GM20431 (cell line): Measurements from ENCODE around the gene SSR1.
"Not testable (repeated sequence)": the region's sequence is repeated elsewhere in the genome, so short reads cannot be mapped to it uniquely, and the experiment has no call there.

Experiments used
- in situ Hi-C: fragments of 300-500 bp; cut with MseI, MboI; formaldehyde crosslinking; loops from one replicate; pipeline ENCODE4 v1.15.0; 2020; ENCODE audit warnings: low sequenced_read_pairs; ENCODE audit not compliant: unreplicated experiment

Gene SSR1

DNA sequence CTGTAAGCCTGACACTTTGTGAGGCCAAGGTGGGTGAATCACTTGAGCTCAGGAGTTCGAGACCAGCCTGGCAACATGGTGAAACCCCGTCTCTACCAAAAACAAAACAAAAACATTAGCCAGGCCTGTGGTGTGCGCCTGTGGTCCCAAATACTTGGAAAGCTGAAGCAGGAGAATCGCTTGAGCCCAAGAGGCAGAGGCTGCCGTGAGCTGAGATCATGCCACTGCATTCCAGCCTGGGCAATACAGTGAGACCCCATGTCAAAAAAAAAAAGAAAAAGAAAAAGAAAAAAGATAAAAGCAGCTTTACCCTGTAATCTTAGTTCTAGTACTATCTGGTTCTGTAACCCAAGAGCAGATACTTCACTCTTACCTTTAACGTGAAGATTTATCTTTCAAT lies 27.6 kb downstream of the SSR1 start:
- in situ Hi-C loops, result no loop called here

- in situ Hi-C loops, result no loop called here
Observed at GRCh38 chr6:7283676-7284075, 29.3 kb downstream of the SSR1 start.

DNA sequence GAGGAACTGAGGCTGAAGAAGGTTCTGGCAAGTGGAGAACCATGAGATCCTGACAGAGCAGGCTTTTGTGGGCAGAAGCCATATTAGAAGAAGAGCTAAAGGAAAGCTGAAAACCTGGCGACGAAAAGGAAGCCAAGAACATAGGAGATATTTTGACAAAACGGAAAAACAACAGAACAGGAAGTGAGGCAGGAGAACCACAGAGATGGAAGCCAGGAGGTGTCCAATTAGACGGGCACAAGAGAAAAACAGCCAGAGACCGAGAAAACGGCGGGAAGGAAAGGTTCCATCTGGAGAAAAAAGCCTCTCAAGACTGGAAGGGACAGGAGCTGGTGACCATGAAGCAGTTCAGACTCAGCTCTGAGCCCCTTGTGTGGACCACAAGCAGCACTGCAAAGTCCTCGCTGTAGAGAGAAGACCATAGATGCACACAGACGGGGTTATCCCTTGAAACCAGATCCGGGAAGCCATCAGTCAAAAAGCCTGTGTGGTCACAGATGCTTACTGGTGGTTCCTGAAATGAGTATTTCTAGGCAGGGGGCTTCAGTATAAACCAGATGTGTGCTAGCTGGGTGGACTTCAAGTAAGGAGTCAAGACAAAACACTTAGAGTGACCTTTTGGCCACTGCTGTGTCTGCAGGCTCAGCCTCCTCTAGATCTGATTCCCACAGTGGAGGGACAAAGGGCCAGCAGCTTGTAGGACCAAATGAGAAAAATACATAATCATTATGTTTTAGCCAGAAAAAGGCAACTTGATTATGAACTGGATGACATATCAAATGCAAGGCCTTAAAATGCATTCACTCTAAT lies 30.7 kb downstream of the SSR1 start:
- in situ Hi-C loops, result no loop called here

- in situ Hi-C loops, result no loop called here
Observed at GRCh38 chr6:7276199-7276524, 36.8 kb downstream of the SSR1 start.

DNA sequence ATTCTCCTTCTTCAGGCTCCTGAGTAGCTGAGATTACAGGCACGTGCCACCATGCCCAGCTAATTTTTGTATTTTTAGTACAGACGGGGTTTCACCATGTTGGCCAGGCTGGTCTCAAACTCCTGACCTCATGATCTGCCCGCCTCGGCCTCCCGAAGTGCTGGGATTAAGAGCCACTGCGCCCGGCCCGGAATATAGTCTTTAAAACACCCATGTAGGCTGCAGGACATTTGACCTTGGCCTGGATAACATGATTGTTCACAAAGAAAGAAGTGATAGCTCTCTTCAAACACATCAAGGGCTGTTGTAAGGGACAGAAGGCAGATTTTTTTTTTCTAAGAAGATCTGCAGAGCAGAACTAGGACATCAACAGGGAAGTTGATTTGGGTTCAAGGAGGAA lies 38.5 kb downstream of the SSR1 start:
- in situ Hi-C loops, result not testable (repeated sequence)

GRCh38 chr6:7273709-7274108 lies 39.3 kb downstream of the SSR1 start:
- in situ Hi-C loops, result no loop called here

- in situ Hi-C loops, result no loop called here
Observed at GRCh38 chr6:7271205-7271534, 41.8 kb downstream of the SSR1 start.

DNA sequence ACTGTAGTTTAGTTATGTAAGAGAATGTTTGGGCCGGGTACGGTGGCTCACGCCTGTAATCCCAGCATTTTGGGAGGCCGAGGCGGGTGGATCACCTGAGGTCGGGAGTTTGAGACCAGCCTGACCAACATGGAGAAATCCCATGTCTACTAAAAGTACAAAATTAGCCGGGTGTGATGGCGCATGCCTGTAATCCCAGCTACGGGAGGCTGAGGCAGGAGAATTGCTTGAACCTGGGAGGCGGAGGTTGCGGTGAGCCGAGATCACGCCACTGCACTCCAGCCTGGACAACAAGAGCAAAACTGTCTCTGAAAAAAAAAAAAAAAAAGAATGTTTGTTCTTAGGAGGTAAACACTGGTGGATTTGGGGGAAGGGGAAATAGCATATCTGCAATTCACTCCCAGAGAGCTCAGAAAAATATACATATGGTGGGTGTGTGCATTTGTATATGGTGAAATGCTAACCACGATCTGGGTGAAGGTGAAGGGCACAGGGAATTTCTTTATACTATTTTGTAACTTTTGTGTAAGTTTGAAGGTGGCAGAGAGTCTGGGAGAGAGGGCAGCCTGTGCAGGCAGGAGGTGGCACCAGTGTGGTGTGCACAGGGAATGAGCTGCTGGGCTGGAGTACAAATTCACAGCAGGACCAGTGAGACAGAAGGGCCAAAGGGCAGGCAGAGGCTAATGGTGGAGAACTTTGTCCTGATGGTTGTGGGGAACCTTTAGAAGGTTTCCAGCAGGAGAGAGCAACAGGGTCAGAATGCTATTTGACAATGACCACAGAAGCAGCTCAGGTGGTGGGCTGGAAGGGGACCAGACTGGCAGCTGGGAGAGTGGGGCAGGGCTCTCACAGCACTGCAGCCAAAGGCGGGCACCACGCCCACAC lies 42.4 kb downstream of the SSR1 start:
- in situ Hi-C loops, result no loop called here

GRCh38 chr6:7269816-7270215 lies 43.2 kb downstream of the SSR1 start:
- in situ Hi-C loops, result loop anchor here (10.0 kb wide), 1 partner anchor 345 kb away; no protein-coding TSS in a partner anchor

DNA sequence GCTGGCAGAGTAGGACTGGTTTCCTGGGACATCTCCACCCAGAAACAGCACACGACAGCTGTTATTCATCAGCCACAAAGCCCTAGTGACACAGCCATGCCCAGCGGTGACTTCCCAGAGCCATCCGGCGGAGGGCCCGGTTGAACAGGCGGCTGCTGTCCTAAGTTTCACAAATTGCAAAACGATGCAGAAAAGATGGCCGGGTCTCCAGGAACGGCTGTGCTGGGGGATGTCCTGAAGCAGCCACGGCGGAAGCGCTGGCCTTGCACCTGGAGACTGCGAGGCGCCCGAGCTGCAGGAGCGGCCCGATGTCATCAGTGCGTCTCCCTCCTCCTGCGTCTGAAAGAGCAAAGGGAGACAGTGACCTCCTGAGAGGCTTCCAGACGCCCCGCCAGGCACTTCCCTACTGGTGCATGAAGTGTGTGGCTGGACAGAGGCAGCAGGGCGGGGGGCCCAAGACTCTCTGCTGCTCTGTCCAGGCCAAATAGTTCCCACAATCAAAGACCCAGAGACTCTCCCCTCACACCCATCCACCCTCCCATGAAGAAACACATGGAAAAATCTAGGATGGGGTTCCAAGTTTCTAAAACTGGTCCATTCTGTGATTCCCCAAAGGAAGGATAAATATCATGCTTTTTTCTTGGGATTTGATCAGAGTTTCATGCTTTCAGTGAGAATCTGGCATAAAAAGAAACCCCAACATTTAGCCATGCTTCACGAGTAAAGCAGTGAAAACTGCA lies 44.0 kb downstream of the SSR1 start:
- in situ Hi-C loops, result loop anchor here (10.0 kb wide), 1 partner anchor 346 kb away; no protein-coding TSS in a partner anchor

- in situ Hi-C loops, result loop anchor here (10.0 kb wide), 1 partner anchor 346 kb away; no protein-coding TSS in a partner anchor
Observed at GRCh38 chr6:7268362-7268761, 44.6 kb downstream of the SSR1 start.

DNA sequence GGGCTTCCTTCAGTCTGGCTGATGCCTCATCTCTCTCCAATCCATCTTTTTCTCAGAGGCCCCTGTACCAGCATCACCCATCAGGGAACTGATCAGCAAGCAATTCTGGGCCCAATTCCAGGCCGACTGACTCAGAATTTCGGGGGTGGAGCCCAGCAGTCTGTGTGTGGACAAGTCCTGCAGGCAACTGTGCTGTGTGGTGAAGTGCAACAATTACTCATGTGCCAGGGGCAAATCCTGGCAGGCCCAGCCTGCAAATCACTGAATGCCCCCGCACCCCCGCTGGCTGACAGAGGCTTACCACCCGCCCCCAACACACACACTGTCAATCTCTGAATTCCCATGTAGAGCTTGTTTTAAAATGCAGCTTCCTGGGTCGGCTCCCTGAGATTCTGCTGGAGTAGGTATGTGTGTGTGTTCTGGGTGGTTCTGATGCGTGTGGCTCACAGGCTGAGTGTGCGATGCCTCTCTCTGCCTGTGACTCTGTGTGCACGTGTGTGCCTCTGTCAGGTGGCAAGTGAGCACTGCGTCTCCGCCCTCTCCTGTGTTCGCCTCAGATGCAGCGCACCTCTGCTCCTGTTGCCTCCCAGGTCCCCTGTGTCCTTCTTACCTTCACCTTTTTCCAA lies 45.4 kb downstream of the SSR1 start:
- in situ Hi-C loops, result loop anchor here (10.0 kb wide), 1 partner anchor 347 kb away; no protein-coding TSS in a partner anchor

- in situ Hi-C loops, result loop anchor here (10.0 kb wide), 1 partner anchor 348 kb away; no protein-coding TSS in a partner anchor
Observed at GRCh38 chr6:7267071-7267465, 45.9 kb downstream of the SSR1 start.

GRCh38 chr6:7265385-7265726 lies 47.6 kb downstream of the SSR1 start:
- in situ Hi-C loops, result loop anchor here (10.0 kb wide), 1 partner anchor 349 kb away; no protein-coding TSS in a partner anchor

DNA sequence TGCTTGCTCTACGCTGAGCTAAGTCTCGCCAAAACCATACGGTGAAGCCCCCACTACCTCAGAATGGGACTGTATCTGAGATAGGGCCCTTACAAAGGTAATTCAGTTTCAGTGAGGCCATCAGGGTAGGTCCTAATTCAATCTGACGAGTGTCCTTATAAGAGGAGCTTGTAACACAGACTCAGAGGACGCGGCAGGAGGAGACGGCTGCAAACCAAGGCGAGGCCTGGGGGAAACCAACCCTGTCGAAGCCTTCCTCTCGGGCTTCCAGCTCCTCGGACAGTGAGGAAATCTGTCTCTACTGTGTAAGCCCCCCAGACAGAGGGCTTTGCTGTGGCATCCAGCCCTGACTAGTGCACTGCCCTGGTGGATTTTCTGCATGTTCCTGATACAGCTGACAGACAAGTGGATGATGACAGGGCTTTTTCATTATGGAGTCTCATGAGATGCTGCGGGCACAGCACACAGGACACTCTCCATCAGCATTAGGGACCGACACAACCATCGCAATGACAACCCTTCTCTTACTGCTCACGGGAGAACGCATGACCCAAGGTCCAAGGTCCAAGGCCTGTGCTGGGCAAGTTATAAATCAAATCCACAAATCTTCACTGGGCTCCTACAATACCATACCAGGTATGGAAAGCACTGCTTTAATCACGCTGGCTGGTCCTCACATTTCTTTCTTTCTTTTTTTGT lies 48.2 kb downstream of the SSR1 start:
- in situ Hi-C loops, result loop anchor here (10.0 kb wide), 1 partner anchor 350 kb away; no protein-coding TSS in a partner anchor

DNA sequence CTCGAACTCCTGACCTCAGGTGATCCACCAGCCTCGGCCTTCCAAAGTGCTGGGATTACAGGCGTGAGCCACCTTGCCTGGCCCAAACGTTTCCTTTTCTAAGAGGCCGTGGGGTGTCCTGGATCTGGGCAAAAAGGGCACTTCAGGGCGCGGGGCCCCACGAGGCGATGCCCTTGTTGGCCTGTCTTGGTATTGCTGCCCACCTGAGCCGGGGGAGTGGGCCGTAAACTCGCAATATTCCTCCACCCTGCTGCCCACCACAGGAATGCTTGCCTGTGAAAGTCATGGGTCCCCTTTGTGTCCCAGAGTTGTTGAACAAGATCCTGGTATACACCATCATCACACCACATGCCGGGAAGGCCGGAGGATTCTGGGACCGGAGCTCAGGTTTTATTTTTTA lies 49.0 kb downstream of the SSR1 start:
- in situ Hi-C loops, result loop anchor here (10.0 kb wide), 1 partner anchor 351 kb away; no protein-coding TSS in a partner anchor

GRCh38 chr6:7263519-7263805 lies 49.5 kb downstream of the SSR1 start:
- in situ Hi-C loops, result loop anchor here (10.0 kb wide), 1 partner anchor 351 kb away; no protein-coding TSS in a partner anchor

DNA sequence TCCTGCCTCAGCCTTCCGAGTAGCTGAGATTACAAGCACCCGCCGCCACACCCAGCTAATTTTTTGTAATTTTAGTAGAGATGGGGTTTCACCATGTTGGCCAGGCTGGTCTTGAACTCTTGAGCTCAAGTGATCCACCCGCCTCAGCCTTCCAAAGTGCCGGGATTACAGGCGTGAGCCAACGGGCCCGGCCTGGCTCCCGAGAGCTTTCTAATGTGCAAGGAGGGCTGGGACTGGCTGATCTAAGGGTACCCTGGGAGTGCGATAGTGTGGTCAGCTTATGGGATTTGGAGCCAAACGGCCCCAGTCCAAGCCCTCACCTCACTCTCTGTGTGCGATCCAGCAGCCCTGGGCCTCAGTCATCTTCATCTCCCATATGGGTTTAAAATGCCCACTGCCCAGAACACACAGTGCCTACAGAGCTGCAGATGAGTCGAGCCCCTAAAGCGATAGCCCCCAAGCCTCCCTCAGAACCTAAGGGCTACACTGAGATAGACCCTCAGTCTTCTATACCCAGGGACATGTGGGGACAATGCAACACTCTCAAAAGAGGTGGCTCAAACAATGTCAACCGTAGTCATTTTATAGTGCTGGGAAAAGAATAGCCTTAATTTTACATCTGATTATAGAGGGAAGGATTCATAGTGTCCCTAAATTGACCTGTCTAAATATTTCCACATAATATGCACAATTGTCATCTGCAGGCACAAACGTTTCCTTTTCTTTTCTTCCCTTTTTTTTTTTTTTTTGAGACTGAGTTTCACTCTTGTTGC lies 50.1 kb downstream of the SSR1 start:
- in situ Hi-C loops, result loop anchor here (10.0 kb wide), 1 partner anchor 352 kb away; no protein-coding TSS in a partner anchor
